Measurements from ENCODE around the gene DLG1.

DLG1 gene

GRCh38 chr3:197327701-197328100 lies 29.3 kb upstream of the DLG1 start:
- no peak overlapping the region for H3K4me3 ChIP-seq (ENCODE audit: low read depth, low read length)
- no peak for TF ChIP-seq CTCF (IDR thresholded peaks at IDR 0.05; ENCODE audit: low read depth, low read length)

GRCh38 chr3:197325773-197326172 lies 27.4 kb upstream of the DLG1 start:
- Histone ChIP-seq H3K36me3 (no peaks in the 10 kb centered on the region), H3K4me3 (ENCODE audit: low read depth, low read length) (no peak overlapping the region), H3K27me3 (no peaks in the 10 kb centered on the region), H3K4me1 (no peaks in the 10 kb centered on the region), H3K9me3 (no peaks in the 10 kb centered on the region)
- no peak for TF ChIP-seq CTCF (IDR thresholded peaks at IDR 0.05; ENCODE audit: low read depth, low read length)
- DNase-seq: no peak

More at GRCh38 chr3:197327701-197328100, 29.3 kb upstream of the DLG1 start:
- Histone ChIP-seq H3K4me1 (peaks cover 4% of the 10 kb centered on the region; the same call in 1 of the 2 replicates), H3K9me3 (no peaks in the 10 kb centered on the region), H3K27me3 (no peaks in the 10 kb centered on the region), H3K36me3 (no peaks in the 10 kb centered on the region)
- DNase-seq: no peak

GRCh38 chr3:197322149-197322548 lies 23.7 kb upstream of the DLG1 start:
- DNase-seq: no peak
- no peaks in the 10 kb centered on the region for H3K36me3 ChIP-seq
- TF ChIP-seq CTCF (IDR thresholded peaks at IDR 0.05; ENCODE audit: low read depth, low read length): no peak
- no peaks in the 10 kb centered on the region; the same call in 1 of the 2 replicates for H3K4me1 ChIP-seq
- no peak overlapping the region for H3K4me3 ChIP-seq (ENCODE audit: low read depth, low read length)
- H3K27me3 ChIP-seq: no peaks in the 10 kb centered on the region; the same call in 1 of the 2 replicates
- H3K9me3 ChIP-seq: peaks cover 3% of the 10 kb centered on the region; the same call in 1 of the 2 replicates

GRCh38 chr3:197320582-197320981 lies 22.2 kb upstream of the DLG1 start:
- Histone ChIP-seq H3K4me1 (no peaks in the 10 kb centered on the region; the same call in 1 of the 2 replicates), H3K27me3 (no peaks in the 10 kb centered on the region; the same call in 1 of the 2 replicates), H3K36me3 (no peaks in the 10 kb centered on the region), H3K4me3 (ENCODE audit: low read depth, low read length) (no peak overlapping the region), H3K9me3 (peaks cover 3% of the 10 kb centered on the region; the same call in 1 of the 2 replicates)
- TF ChIP-seq CTCF (IDR thresholded peaks at IDR 0.05; ENCODE audit: low read depth, low read length): no peak
- DNase-seq: no peak

GRCh38 chr3:197317250-197317963 lies 19.0 kb upstream of the DLG1 start:
- no peaks in the 10 kb centered on the region; the same call in 1 of the 2 replicates for H3K27me3 ChIP-seq
- H3K4me1 ChIP-seq: no peaks in the 10 kb centered on the region; the same call in 1 of the 2 replicates
- TF ChIP-seq CTCF (IDR thresholded peaks at IDR 0.05; ENCODE audit: low read depth, low read length): no peak
- H3K4me3 ChIP-seq (ENCODE audit: low read depth, low read length): no peak overlapping the region
- DNase-seq: no peak
- no peaks in the 10 kb centered on the region for H3K36me3 ChIP-seq
- H3K9me3 ChIP-seq: peaks cover 3% of the 10 kb centered on the region; the same call in 1 of the 2 replicates

- Histone ChIP-seq H3K4me1 (no peaks in the 10 kb centered on the region; the same call in 1 of the 2 replicates), H3K9me3 (no peaks in the 10 kb centered on the region), H3K27me3 (no peaks in the 10 kb centered on the region), H3K4me3 (ENCODE audit: low read depth, low read length) (no peak overlapping the region), H3K36me3 (no peaks in the 10 kb centered on the region)
- DNase-seq: no peak
- no peak for TF ChIP-seq CTCF (IDR thresholded peaks at IDR 0.05; ENCODE audit: low read depth, low read length)
These were observed 14.0 kb upstream of the DLG1 start for GRCh38 chr3:197312431-197312830.
